Duodenal mucosa (tissue), 2 donors: ENCODE measurements around the gene NDE1.
A peak's percentile ranks its signal among the peaks of the same experiment; 100 is the strongest.
"Not testable (repeated sequence)": the region's sequence is repeated elsewhere in the genome, so short reads cannot be mapped to it uniquely, and the experiment has no call there.

Source experiments
- H3K27ac ChIP-seq: one replicate; pipeline ENCODE4 v1.7.0; 2013; ENCODE audit warnings: low read depth, low read length
- H3K27me3 ChIP-seq, 2 donors: one replicate each; pipeline ENCODE4 v1.7.0; 2013; ENCODE audit warnings: low read length in 2 of 2, control low read depth in 1 of 2; ENCODE audit not compliant: insufficient read depth in 2 of 2, control insufficient read depth in 1 of 2
- H3K36me3 ChIP-seq, 2 donors: one replicate each; pipeline ENCODE4 v1.7.0; 2013; ENCODE audit warnings: low read length in 2 of 2, control low read depth in 1 of 2; ENCODE audit not compliant: insufficient read depth in 2 of 2, control insufficient read depth in 1 of 2
- H3K4me1 ChIP-seq, 2 donors: one replicate each; pipeline ENCODE4 v1.7.0; 2013; ENCODE audit warnings: low read length in 2 of 2, control low read depth in 1 of 2; ENCODE audit not compliant: insufficient read depth in 2 of 2, control insufficient read depth in 1 of 2
- H3K4me3 ChIP-seq, 2 donors: one replicate each; pipeline ENCODE4 v1.7.0; 2013; ENCODE audit warnings: low read length in 2 of 2, low read depth in 1 of 2
- H3K9ac ChIP-seq, 2 donors: one replicate each; pipeline ENCODE4 v1.7.0; 2013; ENCODE audit warnings: low read length in 2 of 2, low read depth in 1 of 2
- H3K9me3 ChIP-seq, 2 donors: one replicate each; pipeline ENCODE4 v1.7.0; 2013; ENCODE audit warnings: low read length in 2 of 2, control low read depth in 1 of 2; ENCODE audit not compliant: control insufficient read depth in 1 of 2

The NDE1 gene

GRCh38 chr16:15708096-15708495 is 58.1 kb downstream of the NDE1 start:
- H3K9ac ChIP-seq: no peak overlapping the region
- H3K4me3 ChIP-seq: no peak overlapping the region
- no peak overlapping the region for H3K27ac ChIP-seq
- H3K27me3 ChIP-seq: no peaks in the 10 kb centered on the region
- no peaks in the 10 kb centered on the region for H3K4me1 ChIP-seq
- H3K36me3 ChIP-seq: peaks cover 5 to 14% of the 10 kb centered on the region in 2 donors
- no peaks in the 10 kb centered on the region for H3K9me3 ChIP-seq

- Histone ChIP-seq H3K4me3 (no peak overlapping the region), H3K36me3 (peaks cover 5 to 18% of the 10 kb centered on the region in 2 donors), H3K4me1 (no peaks in the 10 kb centered on the region), H3K9ac (no peak overlapping the region), H3K9me3 (no peaks in the 10 kb centered on the region), H3K27me3 (no peaks in the 10 kb centered on the region), H3K27ac (no peak overlapping the region)
Measured at GRCh38 chr16:15708997-15709396, 59.0 kb downstream of the NDE1 start.

- Histone ChIP-seq H3K27ac (no peak overlapping the region), H3K9me3 (no peaks in the 10 kb centered on the region), H3K9ac (no peak overlapping the region), H3K27me3 (no peaks in the 10 kb centered on the region), H3K4me3 (no peak overlapping the region), H3K36me3 (peaks cover 3 to 27% of the 10 kb centered on the region in 2 donors), H3K4me1 (no peaks in the 10 kb centered on the region)
Measured at GRCh38 chr16:15714393-15715172, 64.5 kb downstream of the NDE1 start.

GRCh38 chr16:15715221-15715620 is 65.2 kb downstream of the NDE1 start:
- Histone ChIP-seq H3K9me3 (no peaks in the 10 kb centered on the region), H3K36me3 (peaks cover 4 to 34% of the 10 kb centered on the region in 2 donors), H3K9ac (no peak overlapping the region), H3K4me3 (no peak overlapping the region), H3K27me3 (no peaks in the 10 kb centered on the region), H3K4me1 (no peaks in the 10 kb centered on the region), H3K27ac (no peak overlapping the region)

GRCh38 chr16:15716694-15717447 is 66.8 kb downstream of the NDE1 start:
- Histone ChIP-seq H3K9me3 (no peaks in the 10 kb centered on the region), H3K4me1 (no peaks in the 10 kb centered on the region), H3K4me3 (no peak overlapping the region), H3K27me3 (no peaks in the 10 kb centered on the region), H3K36me3 (peaks cover 11 to 34% of the 10 kb centered on the region in 2 donors), H3K9ac (no peak overlapping the region), H3K27ac (no peak overlapping the region)

GRCh38 chr16:15721018-15721417 is 71.0 kb downstream of the NDE1 start:
- Histone ChIP-seq H3K4me1 (no peaks in the 10 kb centered on the region), H3K9ac (no peak overlapping the region), H3K36me3 (peaks cover 15 to 50% of the 10 kb centered on the region in 2 donors), H3K9me3 (no peaks in the 10 kb centered on the region), H3K4me3 (no peak overlapping the region), H3K27me3 (no peaks in the 10 kb centered on the region), H3K27ac (no peak overlapping the region)

GRCh38 chr16:15723808-15724207 is 73.8 kb downstream of the NDE1 start:
- Histone ChIP-seq H3K4me3 (no peak overlapping the region), H3K36me3 (peaks cover 15 to 33% of the 10 kb centered on the region in 2 donors), H3K4me1 (no peaks in the 10 kb centered on the region), H3K27ac (no peak overlapping the region), H3K9ac (no peak overlapping the region), H3K9me3 (no peaks in the 10 kb centered on the region), H3K27me3 (no peaks in the 10 kb centered on the region)

GRCh38 chr16:15725641-15726240 is 75.7 kb downstream of the NDE1 start:
- no peaks in the 10 kb centered on the region for H3K27me3 ChIP-seq
- H3K4me1 ChIP-seq: no peaks in the 10 kb centered on the region
- H3K4me3 ChIP-seq: no peak overlapping the region
- no peaks in the 10 kb centered on the region for H3K9me3 ChIP-seq
- H3K36me3 ChIP-seq: peaks cover 11 to 26% of the 10 kb centered on the region in 2 donors
- no peak overlapping the region for H3K9ac ChIP-seq
- H3K27ac ChIP-seq: no peak overlapping the region

- no peaks in the 10 kb centered on the region for H3K9me3 ChIP-seq
- no peaks in the 10 kb centered on the region for H3K4me1 ChIP-seq
- no peak overlapping the region for H3K9ac ChIP-seq
- H3K4me3 ChIP-seq: peak overlapping the region; percentile 29 to 48
- H3K27me3 ChIP-seq: no peaks in the 10 kb centered on the region
- peak overlapping the region; percentile 10 for H3K27ac ChIP-seq
- H3K36me3 ChIP-seq: peaks cover 4 to 26% of the 10 kb centered on the region in 2 donors
Measured at GRCh38 chr16:15726715-15727114, 76.7 kb downstream of the NDE1 start.

- peaks cover 4 to 26% of the 10 kb centered on the region in 2 donors for H3K36me3 ChIP-seq
- not testable (repeated sequence) for H3K27me3 ChIP-seq, H3K4me1 ChIP-seq, H3K9ac ChIP-seq, H3K9me3 ChIP-seq, H3K27ac ChIP-seq, H3K4me3 ChIP-seq
Measured at GRCh38 chr16:15727697-15728096, 77.7 kb downstream of the NDE1 start.
